ENCODE measurements around the gene NEUROD2.
"Not testable (repeated sequence)": the region's sequence is repeated elsewhere in the genome, so short reads cannot be mapped to it uniquely, and the experiment has no call there.

Gene NEUROD2

GRCh38 chr17:39601758-39602532, 5.8 kb downstream of the NEUROD2 start:
- no peak for FAIRE-seq

GRCh38 chr17:39600997-39601597, 6.6 kb downstream of the NEUROD2 start:
- FAIRE-seq, result no peak

DNA sequence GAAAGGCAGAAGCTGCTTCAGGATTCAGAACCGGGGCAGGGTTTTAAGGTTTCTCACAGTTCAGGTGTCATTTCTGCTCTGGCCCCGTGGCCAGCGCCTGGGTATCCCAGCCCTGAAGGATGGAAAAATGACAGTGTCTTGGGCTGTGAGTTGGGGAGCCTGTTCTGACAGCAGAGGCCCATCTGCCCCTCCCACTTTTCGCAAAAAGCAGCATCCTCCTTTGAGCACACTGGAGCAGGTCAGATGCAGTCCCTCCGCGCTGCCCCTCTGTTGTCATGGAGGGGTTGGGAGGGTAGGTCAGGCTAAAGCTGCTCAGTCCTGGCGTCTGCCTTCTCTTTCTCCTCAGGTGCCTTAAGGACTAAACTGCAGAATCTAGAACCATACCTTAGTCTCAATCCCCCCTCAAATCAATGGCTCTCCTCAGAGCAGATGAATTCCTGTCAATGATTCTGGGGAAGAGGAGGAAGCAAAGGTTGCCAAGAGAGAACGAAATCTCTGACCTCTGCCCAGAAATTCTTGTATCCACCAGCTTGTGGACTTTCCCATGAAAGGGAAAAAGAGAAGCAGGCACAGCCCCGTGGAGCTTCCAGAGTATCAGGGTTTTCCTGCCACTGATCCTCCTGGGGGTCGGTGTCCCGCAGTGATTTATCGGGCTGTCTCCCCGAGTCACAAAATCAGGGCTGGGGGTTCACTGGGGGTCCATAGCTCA, 7.3 kb downstream of the NEUROD2 start:
- FAIRE-seq, result no peak

- no peak for FAIRE-seq
Observed at GRCh38 chr17:39599665-39600231, 8.0 kb downstream of the NEUROD2 start.

- no peak for FAIRE-seq
Observed at GRCh38 chr17:39599004-39599664, 8.6 kb downstream of the NEUROD2 start.

DNA sequence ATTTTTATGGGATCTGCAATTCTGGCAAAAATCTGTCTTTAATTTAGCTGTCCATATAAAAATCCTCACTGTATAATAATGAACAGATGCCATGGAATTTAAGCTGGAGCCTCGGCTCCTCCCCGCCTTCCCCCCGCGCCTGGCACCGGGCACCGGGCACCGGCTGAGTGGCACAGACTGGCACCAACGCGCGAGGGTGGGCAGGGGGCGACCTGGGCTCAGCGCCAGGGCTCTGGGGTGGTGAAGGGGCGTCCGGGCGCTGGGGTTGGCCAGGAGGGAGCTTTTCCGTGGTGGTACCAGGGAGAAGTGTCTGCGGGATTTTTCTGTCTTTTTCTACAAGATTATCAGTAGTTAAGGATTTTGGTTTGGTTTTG, 9.1 kb downstream of the NEUROD2 start:
- no peak for FAIRE-seq

- FAIRE-seq, result no peak
Observed at GRCh38 chr17:39598047-39598481, 9.7 kb downstream of the NEUROD2 start.

GRCh38 chr17:39597372-39598046, 10.2 kb downstream of the NEUROD2 start:
- no peak for FAIRE-seq

DNA sequence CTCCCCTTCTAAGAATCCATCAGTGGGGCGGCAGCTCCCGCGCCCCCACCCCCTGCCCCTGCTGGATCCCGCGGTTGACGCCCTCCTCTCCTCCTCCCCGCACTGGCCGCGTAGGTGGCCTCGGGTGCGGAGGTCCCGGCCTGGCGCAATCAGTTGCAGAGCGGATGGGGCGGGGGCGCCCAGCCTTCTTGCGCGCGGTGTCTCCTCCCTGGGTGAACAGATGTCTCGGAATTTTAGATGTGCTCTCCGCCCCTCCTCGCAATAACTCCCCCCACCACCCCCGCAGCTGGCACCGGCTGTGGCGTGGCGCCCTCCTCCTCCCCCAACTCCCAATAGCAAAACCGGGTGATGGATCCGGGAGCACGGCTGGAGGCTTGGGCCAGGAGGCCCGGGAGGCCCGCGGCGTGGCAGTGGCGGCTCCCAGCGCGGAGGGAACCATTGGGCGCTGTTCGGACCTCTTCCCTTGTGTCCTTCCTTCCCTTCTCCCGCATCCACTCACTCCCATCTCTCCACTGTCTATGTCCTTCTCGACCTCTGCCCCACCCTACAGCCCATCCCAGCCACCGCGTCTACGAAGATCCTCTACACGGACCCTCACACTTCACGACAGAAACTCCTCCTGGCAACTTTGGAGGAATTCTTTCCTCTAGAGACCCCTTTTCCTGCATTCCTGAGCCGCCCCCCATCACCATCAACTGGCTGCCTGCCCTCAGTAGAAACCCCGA, 11.0 kb downstream of the NEUROD2 start:
- no peak for FAIRE-seq

GRCh38 chr17:39595928-39596510, 11.7 kb downstream of the NEUROD2 start:
- no peak for FAIRE-seq

GRCh38 chr17:39595294-39595693, 12.4 kb downstream of the NEUROD2 start:
- no peak for FAIRE-seq

DNA sequence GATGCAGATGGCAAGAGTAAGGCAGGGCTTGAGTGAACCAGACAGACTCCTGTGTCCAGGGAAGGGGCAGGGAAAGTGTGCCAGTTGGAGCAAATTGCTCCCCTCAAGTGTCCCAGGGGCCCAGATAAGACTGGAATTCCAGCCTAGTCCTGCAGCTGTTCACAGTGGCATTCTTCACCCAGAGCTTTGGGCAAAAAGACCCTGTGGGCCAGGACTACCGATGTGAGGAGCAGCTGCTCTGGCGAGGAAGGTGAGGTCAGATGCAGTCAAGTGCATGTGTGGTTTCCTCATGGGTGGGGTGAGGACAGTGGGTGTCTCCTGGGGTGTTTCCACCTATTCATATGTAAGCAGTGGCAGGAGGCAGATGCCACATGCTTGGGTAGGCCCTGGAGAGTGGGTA, 14.3 kb downstream of the NEUROD2 start:
- no peak for FAIRE-seq

- FAIRE-seq, result no peak
Observed at GRCh38 chr17:39591958-39592954, 15.5 kb downstream of the NEUROD2 start.

DNA sequence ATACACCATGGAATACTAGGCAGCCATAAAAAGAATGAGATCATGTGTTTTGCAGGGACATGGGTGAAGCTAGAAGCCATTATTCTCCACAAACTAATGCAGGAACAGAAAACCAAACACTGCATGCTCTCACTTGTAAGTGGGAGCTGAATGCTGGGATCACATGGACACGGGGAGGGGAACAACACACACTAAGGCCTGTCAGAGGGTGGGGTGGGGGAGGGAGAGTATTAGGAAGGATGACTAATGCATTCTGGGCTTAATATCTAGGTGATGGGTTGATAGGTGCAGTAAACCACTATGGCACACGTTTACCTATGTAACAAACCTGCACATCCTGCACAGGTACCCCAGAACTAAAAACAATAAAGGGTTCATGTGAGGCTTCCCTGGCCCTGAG, 17.5 kb downstream of the NEUROD2 start:
- FAIRE-seq, result not testable (repeated sequence)

DNA sequence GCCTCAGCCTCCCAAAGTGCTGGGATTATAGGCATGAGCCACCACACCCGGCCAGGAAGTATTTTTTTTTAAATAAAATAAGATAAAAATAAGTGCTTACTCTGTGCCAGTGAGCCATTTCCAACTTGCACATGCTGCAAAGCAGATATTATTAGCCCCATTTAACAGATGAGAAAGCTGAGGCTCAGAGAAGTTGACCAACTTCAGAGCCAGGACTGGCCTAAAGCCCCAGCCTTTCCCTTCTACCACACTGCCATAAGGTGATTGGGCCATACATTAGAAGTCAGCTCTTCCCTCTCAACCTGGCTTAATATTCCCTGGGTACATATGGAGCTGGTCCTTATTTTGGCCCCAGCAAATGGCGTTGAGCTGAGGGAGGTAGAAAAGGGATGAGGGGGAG, 25.1 kb downstream of the NEUROD2 start:
- FAIRE-seq, result no peak

- no peak for FAIRE-seq
Observed at GRCh38 chr17:39581759-39582085, 26.0 kb downstream of the NEUROD2 start.

DNA sequence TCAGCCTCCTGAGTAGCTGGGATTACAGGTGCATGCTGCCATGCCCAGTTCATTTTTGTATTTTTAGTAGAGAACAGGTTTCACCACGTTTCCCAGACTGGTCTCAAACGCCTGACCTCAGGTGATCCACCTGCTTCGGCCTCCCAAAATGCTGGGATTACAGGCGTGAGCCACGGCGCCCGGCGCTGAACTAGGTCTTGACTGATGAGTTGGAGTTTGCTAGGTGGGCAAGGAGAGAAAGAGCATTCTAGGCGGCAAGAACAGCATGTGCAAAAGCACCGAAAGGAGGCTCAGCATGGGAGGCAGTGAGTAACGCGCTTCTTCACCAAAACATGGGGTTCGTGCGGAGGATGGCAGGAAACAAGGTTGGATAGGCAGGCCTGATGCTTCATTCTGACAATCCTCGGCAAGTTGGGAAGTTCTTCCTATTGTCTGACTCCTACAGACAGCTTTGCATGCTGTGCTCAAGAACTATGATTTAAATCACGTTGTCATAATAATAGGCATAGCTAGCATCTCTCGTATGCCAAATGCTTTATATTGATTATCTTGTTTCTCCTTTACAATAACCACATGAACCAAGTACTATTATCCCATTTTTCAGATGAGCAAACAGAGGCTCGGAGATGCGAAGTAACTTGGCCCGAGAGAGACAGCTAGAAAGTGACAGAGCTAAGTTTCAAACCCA, 26.5 kb downstream of the NEUROD2 start:
- no peak for FAIRE-seq

DNA sequence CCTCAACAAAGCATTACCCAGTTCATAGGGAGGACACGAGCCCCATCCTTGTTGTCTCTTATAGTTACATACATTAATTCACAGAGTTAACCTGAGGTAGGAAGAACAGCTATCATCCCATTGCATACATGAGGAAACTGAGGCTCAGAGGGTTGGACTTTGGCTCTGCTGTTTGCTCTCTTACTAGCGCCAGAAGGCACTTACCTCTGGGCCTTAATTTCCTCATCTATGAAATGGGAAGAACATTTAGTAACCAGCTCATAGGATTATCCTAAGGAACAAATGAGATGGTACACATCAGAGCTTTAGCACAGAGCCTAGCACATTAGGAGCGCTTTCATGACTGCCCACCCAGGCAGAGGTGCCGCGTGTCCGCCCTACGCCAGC, 27.6 kb downstream of the NEUROD2 start:
- FAIRE-seq, result no peak

GRCh38 chr17:39579318-39580081, 28.2 kb downstream of the NEUROD2 start:
- no peak for FAIRE-seq
